Liver (tissue), 3 donors: ENCODE data around the gene SH3BP1.

ENCODE experiments used
- JUND ChIP-seq, 2 donors: IDR thresholded peaks; 2 replicates each; pipeline ENCODE4 v1.6.1; 2016; ENCODE audit warnings: antibody characterized with exemption in 2 of 2
- RAD21 ChIP-seq, 2 donors: IDR thresholded peaks; 2 replicates each; pipeline ENCODE4 v1.6.1; 2016; ENCODE audit warnings: antibody characterized with exemption in 2 of 2, mild to moderate bottlenecking in 2 of 2
- REST ChIP-seq: IDR thresholded peaks from 2 replicates; pipeline ENCODE4 v1.6.1; 2016; ENCODE audit warnings: antibody characterized with exemption, mild to moderate bottlenecking
- RXRA ChIP-seq, 2 donors: IDR thresholded peaks; 2 replicates each; pipeline ENCODE4 v1.6.1; 2017 to 2018; ENCODE audit warnings: antibody characterized with exemption in 2 of 2, mild to moderate bottlenecking in 1 of 2
- SP1 ChIP-seq: IDR thresholded peaks from 2 replicates; pipeline ENCODE4 v1.6.1; 2018; ENCODE audit warnings: antibody characterized with exemption, mild to moderate bottlenecking
- TAF1 ChIP-seq: conservative IDR thresholded peaks from 2 replicates; pipeline ENCODE4 v1.6.1; 2016; ENCODE audit warnings: antibody characterized with exemption, mild to moderate bottlenecking
- TF ChIP-seq, protein P1 (sequence below): fragments of 150-350 bp; IDR thresholded peaks from 2 replicates; pipeline ENCODE4 v1.5.1; 2017; ENCODE audit warnings: improper control_type of control experiment, low read depth, low read length; ENCODE audit not compliant: missing input control
- donor health status: healthy.
- donor health status: healthy.

DNA sequence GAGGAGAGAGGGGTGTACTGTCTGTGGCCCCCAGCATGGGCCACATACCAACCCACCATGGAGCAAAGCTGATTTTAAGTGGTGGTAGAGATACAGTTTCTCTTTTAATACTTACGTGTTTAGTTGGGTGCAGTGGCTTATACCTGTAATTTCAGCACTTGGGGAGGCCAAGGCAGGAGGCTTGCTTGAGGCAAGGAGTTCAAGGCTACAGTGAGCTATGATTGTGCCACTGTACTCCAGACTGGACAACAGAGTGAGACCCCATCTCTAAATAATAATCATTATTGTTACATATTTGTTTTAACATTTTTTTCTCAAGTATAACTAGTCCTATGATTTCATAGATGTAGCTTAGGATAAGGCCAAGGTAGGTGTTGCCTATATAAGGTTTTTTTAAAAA is 22.0 kb upstream of the SH3BP1 start:
- TF ChIP-seq, protein P1, sequence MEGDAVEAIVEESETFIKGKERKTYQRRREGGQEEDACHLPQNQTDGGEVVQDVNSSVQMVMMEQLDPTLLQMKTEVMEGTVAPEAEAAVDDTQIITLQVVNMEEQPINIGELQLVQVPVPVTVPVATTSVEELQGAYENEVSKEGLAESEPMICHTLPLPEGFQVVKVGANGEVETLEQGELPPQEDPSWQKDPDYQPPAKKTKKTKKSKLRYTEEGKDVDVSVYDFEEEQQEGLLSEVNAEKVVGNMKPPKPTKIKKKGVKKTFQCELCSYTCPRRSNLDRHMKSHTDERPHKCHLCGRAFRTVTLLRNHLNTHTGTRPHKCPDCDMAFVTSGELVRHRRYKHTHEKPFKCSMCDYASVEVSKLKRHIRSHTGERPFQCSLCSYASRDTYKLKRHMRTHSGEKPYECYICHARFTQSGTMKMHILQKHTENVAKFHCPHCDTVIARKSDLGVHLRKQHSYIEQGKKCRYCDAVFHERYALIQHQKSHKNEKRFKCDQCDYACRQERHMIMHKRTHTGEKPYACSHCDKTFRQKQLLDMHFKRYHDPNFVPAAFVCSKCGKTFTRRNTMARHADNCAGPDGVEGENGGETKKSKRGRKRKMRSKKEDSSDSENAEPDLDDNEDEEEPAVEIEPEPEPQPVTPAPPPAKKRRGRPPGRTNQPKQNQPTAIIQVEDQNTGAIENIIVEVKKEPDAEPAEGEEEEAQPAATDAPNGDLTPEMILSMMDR: no peak
- TF ChIP-seq JUND (IDR thresholded peaks at IDR 0.05) (no peak), RXRA (IDR thresholded peaks at IDR 0.05) (no peak), REST (no peak), TAF1 (no peak), RAD21 (IDR thresholded peaks at IDR 0.05) (no peak), SP1 (no peak)
